HFFc6 (cell line): Measurements from ENCODE around the gene EML4. TPM values are rescaled to one million over a fixed set of nuclear protein-coding genes. Genes with fewer than 3 reads are reported as not detected.

Experiments used
- DNase-seq: peaks from one replicate; pipeline ENCODE4 v3.0.0-alpha.2; 2018
- H3K27ac Mint-ChIP-seq: 2 replicates; pipeline ENCODE4 v1.8.0; 2020; ENCODE audit warnings: mild to moderate bottlenecking, mixed read lengths
- H3K27me3 Mint-ChIP-seq: 2 replicates; pipeline ENCODE4 v1.8.0; 2021; ENCODE audit warnings: mild to moderate bottlenecking, moderate library complexity, mixed read lengths; ENCODE audit not compliant: insufficient read depth
- H3K36me3 Mint-ChIP-seq: 2 replicates; pipeline ENCODE4 v1.8.0; 2021; ENCODE audit warnings: low read depth, mixed read lengths
- H3K4me1 Mint-ChIP-seq: 2 replicates; pipeline ENCODE4 v1.8.0; 2020; ENCODE audit warnings: low read depth, mixed read lengths
- H3K4me3 Mint-ChIP-seq: 2 replicates; pipeline ENCODE4 v1.8.0; 2020; ENCODE audit warnings: mild to moderate bottlenecking, moderate library complexity, mixed read lengths
- H3K9me3 Mint-ChIP-seq: 2 replicates; pipeline ENCODE4 v1.8.0; 2020; ENCODE audit warnings: mild to moderate bottlenecking, mixed read lengths
- total RNA-seq, 6 experiments: library from RNA; stranded (reverse); fragmentation: NEBNext Ultra II Directional; extraction: Animal tissue kit (Norgen Biotek cat#: 25700); gene quantifications; 2 replicates in 1 of 6; 3 replicates in 5 of 6; pipeline ENCODE4 v1.2.3, GENCODE V29; 2021
- TF ChIP-seq, protein P1 (sequence below): fragments of 200-600 bp; sonication (generic); IDR thresholded peaks from 2 replicates; pipeline ENCODE4 v1.5.0; 2021; ENCODE audit warnings: antibody characterized with exemption, mild to moderate bottlenecking

The EML4 gene
- total RNA-seq, 6 experiments from 2014 or later = 31.7 to 35.8 (median 33.6) TPM

DNA sequence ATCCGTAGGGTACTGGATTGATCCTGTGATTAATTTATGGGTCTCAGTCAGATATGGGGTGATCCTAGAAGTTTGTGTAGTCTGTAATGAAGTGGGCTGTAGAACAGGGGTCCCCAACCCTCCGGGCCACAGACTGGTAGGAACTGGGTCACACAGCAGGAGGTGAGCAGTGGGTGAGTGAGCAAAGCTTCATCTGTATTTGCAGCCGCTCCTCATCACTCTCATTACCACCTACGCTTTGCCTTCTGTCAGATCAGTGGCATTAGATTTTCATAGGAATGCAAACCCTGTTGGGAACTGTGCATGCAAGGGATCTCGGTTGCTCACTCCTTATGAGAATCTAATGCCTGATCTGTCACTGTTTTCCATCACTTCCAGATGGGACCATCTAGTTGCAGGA is 48.8 kb downstream of the EML4 start:
- TF ChIP-seq, protein P1, sequence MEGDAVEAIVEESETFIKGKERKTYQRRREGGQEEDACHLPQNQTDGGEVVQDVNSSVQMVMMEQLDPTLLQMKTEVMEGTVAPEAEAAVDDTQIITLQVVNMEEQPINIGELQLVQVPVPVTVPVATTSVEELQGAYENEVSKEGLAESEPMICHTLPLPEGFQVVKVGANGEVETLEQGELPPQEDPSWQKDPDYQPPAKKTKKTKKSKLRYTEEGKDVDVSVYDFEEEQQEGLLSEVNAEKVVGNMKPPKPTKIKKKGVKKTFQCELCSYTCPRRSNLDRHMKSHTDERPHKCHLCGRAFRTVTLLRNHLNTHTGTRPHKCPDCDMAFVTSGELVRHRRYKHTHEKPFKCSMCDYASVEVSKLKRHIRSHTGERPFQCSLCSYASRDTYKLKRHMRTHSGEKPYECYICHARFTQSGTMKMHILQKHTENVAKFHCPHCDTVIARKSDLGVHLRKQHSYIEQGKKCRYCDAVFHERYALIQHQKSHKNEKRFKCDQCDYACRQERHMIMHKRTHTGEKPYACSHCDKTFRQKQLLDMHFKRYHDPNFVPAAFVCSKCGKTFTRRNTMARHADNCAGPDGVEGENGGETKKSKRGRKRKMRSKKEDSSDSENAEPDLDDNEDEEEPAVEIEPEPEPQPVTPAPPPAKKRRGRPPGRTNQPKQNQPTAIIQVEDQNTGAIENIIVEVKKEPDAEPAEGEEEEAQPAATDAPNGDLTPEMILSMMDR = no peak
- peaks cover 30% of the 10 kb centered on the region for H3K4me1 Mint-ChIP-seq
- peaks cover under 1% of the 10 kb centered on the region; the same call in 1 of the 2 replicates for H3K36me3 Mint-ChIP-seq
- H3K9me3 Mint-ChIP-seq = no peaks in the 10 kb centered on the region
- H3K4me3 Mint-ChIP-seq = no peak overlapping the region
- H3K27me3 Mint-ChIP-seq = no peaks in the 10 kb centered on the region
- DNase-seq = no peak
- no peak overlapping the region for H3K27ac Mint-ChIP-seq

DNA sequence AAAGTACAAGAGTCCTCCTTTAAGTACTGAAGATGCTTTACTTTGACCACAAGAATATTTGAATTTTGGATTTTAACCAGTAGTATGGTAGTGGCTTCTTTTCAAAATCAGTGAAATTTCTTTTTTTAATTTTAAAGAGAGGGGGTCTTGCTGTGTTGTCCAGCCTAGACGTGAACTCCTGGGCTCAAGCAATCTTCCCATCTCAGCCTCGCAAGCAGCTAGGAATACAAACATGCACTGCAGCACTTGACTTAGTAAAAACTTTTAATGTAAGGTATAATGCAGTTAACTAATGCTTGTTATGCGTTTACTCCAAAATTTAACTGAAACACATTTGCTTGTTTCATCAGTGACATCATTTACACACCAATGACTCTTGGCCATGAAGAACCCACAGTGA is 49.6 kb downstream of the EML4 start:
- DNase-seq = no peak
- H3K36me3 Mint-ChIP-seq = peaks cover 4% of the 10 kb centered on the region; the same call in 1 of the 2 replicates
- no peak overlapping the region for H3K4me3 Mint-ChIP-seq
- H3K4me1 Mint-ChIP-seq = peaks cover 38% of the 10 kb centered on the region
- H3K9me3 Mint-ChIP-seq = no peaks in the 10 kb centered on the region
- H3K27me3 Mint-ChIP-seq = no peaks in the 10 kb centered on the region
- no peak overlapping the region for H3K27ac Mint-ChIP-seq
- TF ChIP-seq, protein P1 = no peak

DNA sequence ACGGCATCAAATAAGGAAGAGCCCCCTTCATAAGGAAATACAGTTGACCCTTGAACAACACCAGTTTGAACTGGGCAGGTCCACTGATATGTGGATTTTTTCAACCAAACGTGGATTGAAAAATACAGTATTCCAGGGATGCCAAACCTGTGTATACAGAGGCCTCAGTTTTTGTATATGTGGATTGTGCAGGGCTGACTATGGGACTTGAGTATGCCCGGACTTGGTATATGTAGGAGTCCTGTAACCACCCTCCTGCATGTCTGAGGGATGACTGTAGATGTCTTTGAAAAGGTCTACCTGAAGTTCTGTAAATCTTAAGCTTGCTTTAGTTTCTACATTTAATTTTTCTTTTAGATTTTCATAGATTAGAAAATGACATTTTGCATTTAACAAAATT is 50.0 kb downstream of the EML4 start:
- Mint-ChIP-seq H3K4me3 (no peak overlapping the region), H3K27me3 (no peaks in the 10 kb centered on the region), H3K27ac (no peak overlapping the region), H3K4me1 (peaks cover 43% of the 10 kb centered on the region), H3K9me3 (no peaks in the 10 kb centered on the region), H3K36me3 (peaks cover 4% of the 10 kb centered on the region; the same call in 1 of the 2 replicates)
- DNase-seq = no peak
- TF ChIP-seq, protein P1 = no peak

DNA sequence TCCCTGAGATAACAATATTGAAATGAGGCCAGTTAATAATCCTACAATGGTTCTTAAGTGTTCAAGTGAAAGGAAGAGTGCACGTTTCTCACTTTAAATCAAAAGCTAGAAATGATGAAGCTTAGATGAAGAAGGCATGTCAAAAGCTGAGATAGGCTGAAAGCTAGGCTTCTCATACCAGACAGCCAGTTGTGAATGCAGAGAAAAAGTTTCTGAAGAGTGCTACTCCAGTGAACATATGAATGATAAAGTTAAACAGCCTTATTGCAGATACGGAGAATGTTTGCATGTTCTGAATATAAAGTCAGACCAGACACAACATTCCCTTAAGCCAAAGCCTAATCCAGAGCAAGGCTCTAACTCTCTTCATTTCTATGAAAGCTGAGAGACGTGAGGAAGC is 51.4 kb downstream of the EML4 start:
- H3K4me3 Mint-ChIP-seq = no peak overlapping the region
- no peaks in the 10 kb centered on the region for H3K9me3 Mint-ChIP-seq
- peaks cover 49% of the 10 kb centered on the region for H3K4me1 Mint-ChIP-seq
- H3K27ac Mint-ChIP-seq = no peak overlapping the region
- H3K27me3 Mint-ChIP-seq = no peaks in the 10 kb centered on the region
- H3K36me3 Mint-ChIP-seq = peaks cover 4% of the 10 kb centered on the region; the same call in 1 of the 2 replicates
- no peak for DNase-seq
- TF ChIP-seq, protein P1 = no peak

DNA sequence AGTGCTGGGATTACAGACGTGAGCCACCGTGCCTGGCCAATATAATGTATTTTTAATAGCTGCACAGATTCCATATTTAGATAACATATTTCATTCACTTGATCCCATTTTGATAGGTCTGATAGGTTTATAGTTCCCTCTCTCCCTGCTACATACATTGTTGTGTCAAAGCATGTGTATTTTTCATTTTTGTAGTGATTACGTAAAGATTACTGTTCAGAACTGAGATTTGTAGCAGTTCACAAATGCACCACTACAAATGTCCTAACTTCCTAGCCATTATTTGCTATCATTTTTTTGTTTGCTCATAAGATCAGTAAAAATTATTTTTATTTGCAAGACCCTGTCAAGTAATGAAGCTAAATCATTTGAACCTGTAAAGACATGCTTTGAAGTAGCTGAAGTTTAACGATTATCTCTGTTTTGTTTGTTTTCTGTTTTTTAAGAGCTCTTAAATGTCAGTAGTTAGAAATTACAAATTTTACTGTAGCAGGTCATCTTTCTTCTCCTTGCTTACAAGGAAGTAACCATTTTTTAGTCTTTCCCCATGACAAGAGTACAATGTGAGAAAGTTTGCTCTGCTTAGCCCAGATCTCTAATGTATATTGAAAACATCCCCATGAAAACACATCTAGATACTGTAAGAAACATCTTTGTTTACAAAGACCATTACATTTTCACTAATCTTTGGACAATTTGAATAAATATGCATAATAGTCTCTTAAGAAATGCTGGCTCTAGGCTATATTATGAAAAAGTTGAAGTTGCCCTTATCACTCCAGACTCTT is 54.1 kb downstream of the EML4 start:
- peak overlapping the region; percentile 51; the same call in 1 of the 2 replicates for H3K27ac Mint-ChIP-seq
- peaks cover 4% of the 10 kb centered on the region; the same call in 1 of the 2 replicates for H3K36me3 Mint-ChIP-seq
- DNase-seq = no peak
- TF ChIP-seq, protein P1 = no peak
- H3K4me3 Mint-ChIP-seq = no peak overlapping the region; the same call in none of the 2 replicates
- H3K27me3 Mint-ChIP-seq = no peaks in the 10 kb centered on the region
- no peaks in the 10 kb centered on the region for H3K9me3 Mint-ChIP-seq
- H3K4me1 Mint-ChIP-seq = peaks cover 42% of the 10 kb centered on the region
